Spleen (tissue), 11 donors: Measurements from ENCODE around the gene PP2D1. TPM values are rescaled to one million over a fixed set of nuclear protein-coding genes. Genes with fewer than 3 reads are reported as not detected.
A peak's percentile ranks its signal among the peaks of the same experiment; 100 is the strongest.

ENCODE experiments used
- DNase-seq: peaks from one replicate; pipeline ENCODE4 v3.0.0-alpha.2; 2020
- H3K27ac ChIP-seq, 8 donors: fragments of 200-600 bp; sonication (generic) in 7 of 8; 1 replicate in 4 of 8; 2 replicates in 4 of 8; pipeline versions ENCODE4 v1.5.0 to v1.8.0; 2016 to 2021; ENCODE audit warnings: inconsistent platforms in 4 of 8, mild to moderate bottlenecking in 4 of 8, moderate library complexity in 1 of 8
- H3K27me3 ChIP-seq, 7 donors: fragments of 200-600 bp; sonication (generic) in 6 of 7; replicated peaks in 1 of 7; 1 replicate in 4 of 7; 2 replicates in 3 of 7; pipeline versions ENCODE4 v1.5.0 to v1.8.0; 2016 to 2021; ENCODE audit warnings: inconsistent platforms in 3 of 7, mild to moderate bottlenecking in 1 of 7
- H3K36me3 ChIP-seq, 6 donors: fragments of 200-600 bp; sonication (generic) in 5 of 6; 1 replicate in 4 of 6; 2 replicates in 2 of 6; pipeline versions ENCODE4 v1.5.0 to v1.8.0; 2016 to 2021; ENCODE audit warnings: inconsistent platforms in 2 of 6
- H3K4me1 ChIP-seq, 6 donors: fragments of 200-600 bp; sonication (generic) in 5 of 6; 1 replicate in 3 of 6; 2 replicates in 3 of 6; pipeline versions ENCODE4 v1.5.0 to v1.8.0; 2016 to 2021; ENCODE audit warnings: inconsistent platforms in 3 of 6
- H3K4me3 ChIP-seq, 8 donors: fragments of 200-600 bp; sonication (generic) in 7 of 8; 1 replicate in 4 of 8; 2 replicates in 4 of 8; pipeline versions ENCODE4 v1.5.0 to v1.8.0; 2016 to 2021; ENCODE audit warnings: inconsistent platforms in 4 of 8, mild to moderate bottlenecking in 4 of 8, moderate library complexity in 2 of 8
- H3K9me3 ChIP-seq, 8 donors: fragments of 200-600 bp; sonication (generic) in 7 of 8; 1 replicate in 4 of 8; 2 replicates in 4 of 8; pipeline versions ENCODE4 v1.5.0 to v1.8.0; 2016 to 2021; ENCODE audit warnings: inconsistent platforms in 4 of 8
- POLR2A ChIP-seq, 3 donors: fragments of 450-650 bp; IDR thresholded peaks; one replicate each; pipeline ENCODE4 v1.5.1; 2017; ENCODE audit warnings: antibody characterized with exemption in 3 of 3, mild to moderate bottlenecking in 1 of 3
- POLR2AphosphoS5 ChIP-seq, 3 donors: sonication (generic); formaldehyde crosslinking; IDR thresholded peaks; one replicate each; pipeline ENCODE4 v1.5.1; 2017; ENCODE audit warnings: antibody characterized with exemption in 3 of 3
- WGBS, 5 donors: extraction: QIAGEN DNeasy Blood & Tissue Kit in 3 of 5; methylation state at CpG; one replicate each; pipeline versions ENCODE4 v1.1.5 to v1.1.7; 2013 to 2018; 5-methylcytosine and 5-hydroxymethylcytosine counted together
- intact Hi-C: fragments of 100-400 bp; cut with DNase I; formaldehyde crosslinking; loops from one replicate; pipeline ENCODE4 v1.15.0; 2023; ENCODE audit warnings: low total_unique reads
- polyA plus RNA-seq, 3 donors: library from polyadenylated mRNA; stranded (reverse); fragments of 200-250 nt; gene quantifications; one replicate each; pipeline ENCODE4 v1.2.1, GENCODE V29; 2013
- total RNA-seq, 7 donors: library from RNA; depleted of rRNA in 3 of 7; stranded (reverse); fragments of >200 nt in 3 of 7; fragmentation: NEBNext Ultra II Directional in 4 of 7; extraction: Animal tissue kit (Norgen Biotek cat#: 25700) in 4 of 7; gene quantifications; one replicate each; pipeline versions ENCODE4 v1.1.0 to v1.2.1, GENCODE V29; 2016 to 2021
- TF ChIP-seq, protein P1 (sequence below), 11 experiments: fragments of 200-600 bp in 7 of 11; fragments of 450-650 bp in 4 of 11; sonication (generic) in 4 of 11; IDR thresholded peaks in 8 of 11; conservative IDR thresholded peaks in 3 of 11; 1 replicate in 7 of 11; 2 replicates in 4 of 11; pipeline versions ENCODE4 v1.4.0 to v1.8.0; 2016 to 2021; ENCODE audit warnings: antibody characterized with exemption in 11 of 11, inconsistent platforms in 4 of 11, mild to moderate bottlenecking in 1 of 11
- donor health status: healthy with polysubstance abuse.
- donor health status: DM: no; HTN: no; CAD: no; lungs with moderate emphysema.
- donor health status: DM: no; HTN: no; CAD: no.
- donor health status: Bipolar disorder and iron deficiency.
- donor health status: healthy.
- donor health status: DM: no; HTN: no; CAD: no.
- donor health status: DM: yes; HTN: yes; CAD: no.

The PP2D1 gene
- total and polyA plus RNA-seq, 10 donors: not detected

DNA sequence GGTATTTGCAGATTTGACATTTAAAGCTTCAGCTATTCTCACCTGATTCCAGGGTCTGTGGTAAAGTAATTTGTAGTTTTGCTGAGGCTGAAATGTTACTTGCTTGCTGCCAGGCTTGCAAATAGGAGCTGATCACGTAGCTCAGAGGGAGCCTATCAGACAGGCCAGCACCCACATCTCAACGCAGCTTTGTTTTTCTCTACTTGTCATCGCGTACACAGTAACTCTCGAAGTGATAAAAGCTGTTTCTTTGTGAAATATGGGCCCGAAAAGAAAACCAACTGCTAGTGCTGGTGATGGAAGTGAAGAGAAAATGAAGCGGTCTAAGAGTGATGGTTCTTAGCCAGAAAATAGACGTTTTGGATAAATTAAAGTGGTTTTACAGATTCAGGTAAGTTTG is 41.7 kb downstream of the PP2D1 start:
- DNase-seq: no peak
- Histone ChIP-seq H3K4me1 (peaks cover 0 to 58% (median 22%) of the 10 kb centered on the region in 6 donors), H3K36me3 (peaks cover 0 to 66% (median 14%) of the 10 kb centered on the region in 6 donors), H3K4me3 (no peak overlapping the region), H3K27me3 (no peaks in the 10 kb centered on the region), H3K9me3 (no peaks in the 10 kb centered on the region), H3K27ac (no peak overlapping the region)
- 92 to 97% (median 95%) methylated on average over 8 of the region's 8 CpGs for WGBS, 5 donors
- intact Hi-C loops: no loop called here
- TF ChIP-seq, protein P1, sequence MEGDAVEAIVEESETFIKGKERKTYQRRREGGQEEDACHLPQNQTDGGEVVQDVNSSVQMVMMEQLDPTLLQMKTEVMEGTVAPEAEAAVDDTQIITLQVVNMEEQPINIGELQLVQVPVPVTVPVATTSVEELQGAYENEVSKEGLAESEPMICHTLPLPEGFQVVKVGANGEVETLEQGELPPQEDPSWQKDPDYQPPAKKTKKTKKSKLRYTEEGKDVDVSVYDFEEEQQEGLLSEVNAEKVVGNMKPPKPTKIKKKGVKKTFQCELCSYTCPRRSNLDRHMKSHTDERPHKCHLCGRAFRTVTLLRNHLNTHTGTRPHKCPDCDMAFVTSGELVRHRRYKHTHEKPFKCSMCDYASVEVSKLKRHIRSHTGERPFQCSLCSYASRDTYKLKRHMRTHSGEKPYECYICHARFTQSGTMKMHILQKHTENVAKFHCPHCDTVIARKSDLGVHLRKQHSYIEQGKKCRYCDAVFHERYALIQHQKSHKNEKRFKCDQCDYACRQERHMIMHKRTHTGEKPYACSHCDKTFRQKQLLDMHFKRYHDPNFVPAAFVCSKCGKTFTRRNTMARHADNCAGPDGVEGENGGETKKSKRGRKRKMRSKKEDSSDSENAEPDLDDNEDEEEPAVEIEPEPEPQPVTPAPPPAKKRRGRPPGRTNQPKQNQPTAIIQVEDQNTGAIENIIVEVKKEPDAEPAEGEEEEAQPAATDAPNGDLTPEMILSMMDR (IDR thresholded peaks at IDR 0.05 in 8 of 11, conservative IDR thresholded peaks at IDR 0.05 in 3 of 11): no peak
- TF ChIP-seq POLR2AphosphoS5 (IDR thresholded peaks at IDR 0.05): no peak
- TF ChIP-seq POLR2A (IDR thresholded peaks at IDR 0.05): no peak

DNA sequence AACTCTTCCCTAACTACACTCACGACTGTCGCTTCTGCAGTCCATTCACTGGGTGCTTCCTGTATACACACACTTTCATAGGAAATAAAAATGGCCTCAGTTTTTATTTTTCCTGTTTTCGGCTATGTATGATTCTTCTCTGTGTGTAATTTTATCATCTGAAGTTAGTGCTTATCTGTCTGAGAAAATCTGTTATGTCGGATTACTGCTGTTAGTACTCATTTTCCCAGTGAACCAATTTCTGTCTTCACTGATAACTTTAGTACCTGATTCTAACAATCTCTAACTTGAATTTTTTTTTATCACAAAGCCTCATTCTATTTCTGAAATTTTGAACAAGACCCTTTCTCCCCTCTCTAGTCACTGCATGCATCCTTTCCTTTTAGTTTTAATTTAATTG is 44.3 kb downstream of the PP2D1 start:
- TF ChIP-seq POLR2AphosphoS5 (IDR thresholded peaks at IDR 0.05) (no peak), POLR2A (IDR thresholded peaks at IDR 0.05) (no peak)
- TF ChIP-seq, protein P1 (IDR thresholded peaks at IDR 0.05 in 8 of 11, conservative IDR thresholded peaks at IDR 0.05 in 3 of 11): no peak
- no peak for DNase-seq
- intact Hi-C loops: loop anchor here (10.0 kb wide), 1 partner anchor 47 kb away; the partner anchor contains the start of gene PP2D1
- H3K27me3 ChIP-seq: no peaks in the 10 kb centered on the region
- H3K36me3 ChIP-seq: peaks cover 0 to 45% (median 0%) of the 10 kb centered on the region in 6 donors
- peaks cover 0 to 82% (median 28%) of the 10 kb centered on the region in 6 donors for H3K4me1 ChIP-seq
- no peak overlapping the region for H3K27ac ChIP-seq
- H3K4me3 ChIP-seq: no peak overlapping the region
- no peaks in the 10 kb centered on the region for H3K9me3 ChIP-seq
- 71 to 79% (median 77%) methylated on average over 4 of the region's 4 CpGs for WGBS, 5 donors

DNA sequence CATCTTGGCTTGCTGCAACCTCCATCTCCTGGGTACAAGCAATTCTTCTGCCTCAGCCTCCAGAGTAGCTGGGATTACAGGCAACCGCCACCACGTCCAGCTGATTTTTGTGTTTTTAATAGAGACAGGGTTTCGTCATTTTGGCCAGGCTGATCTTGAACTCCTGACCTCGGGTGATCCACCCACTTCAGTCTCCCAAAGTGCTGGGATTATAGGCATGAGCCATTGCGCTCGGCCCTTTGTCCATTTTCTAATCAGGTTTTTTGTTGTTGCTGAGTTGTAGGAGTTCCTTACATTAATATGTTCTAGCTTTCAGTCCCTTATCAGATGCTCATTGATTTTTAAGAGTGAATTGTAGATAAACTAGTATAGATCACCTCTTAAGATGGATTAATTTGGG is 44.9 kb downstream of the PP2D1 start:
- no peak for DNase-seq
- Histone ChIP-seq H3K36me3 (peaks cover 0 to 48% (median 0%) of the 10 kb centered on the region in 6 donors), H3K4me1 (peaks cover 0 to 83% (median 26%) of the 10 kb centered on the region in 6 donors), H3K27me3 (no peaks in the 10 kb centered on the region), H3K4me3 (no peak overlapping the region), H3K9me3 (no peaks in the 10 kb centered on the region), H3K27ac (peak overlapping the region in 1 of 8 donors; percentile 1)
- WGBS, 5 donors: 79 to 92% (median 88%) methylated on average over 6 of the region's 6 CpGs
- TF ChIP-seq, protein P1 (IDR thresholded peaks at IDR 0.05 in 8 of 11, conservative IDR thresholded peaks at IDR 0.05 in 3 of 11): no peak
- peak in 1 of 3 donors; percentile 27 for TF ChIP-seq POLR2AphosphoS5 (IDR thresholded peaks at IDR 0.05)
- no peak for TF ChIP-seq POLR2A (IDR thresholded peaks at IDR 0.05)
- intact Hi-C loops: loop anchor here (10.0 kb wide), 1 partner anchor 48 kb away; the partner anchor contains the start of gene PP2D1

DNA sequence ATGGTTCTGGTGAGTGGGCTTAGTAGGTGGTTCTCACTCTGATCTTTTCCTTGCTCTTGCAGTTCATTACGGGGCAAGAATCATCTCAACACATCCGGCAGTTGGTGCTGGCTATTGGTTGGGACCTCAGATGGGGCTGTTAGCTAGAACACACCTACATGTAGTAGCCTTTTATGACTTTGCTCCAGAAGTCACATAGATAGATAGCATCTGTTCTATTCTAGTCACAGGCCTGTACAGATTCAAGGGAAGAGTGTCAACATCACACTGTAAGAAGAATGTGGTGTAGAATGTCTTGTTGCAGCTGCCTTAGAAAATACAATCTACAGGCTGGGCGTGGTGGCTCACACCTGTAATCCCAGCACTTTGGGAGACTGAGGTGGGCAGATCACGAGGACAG is 50.1 kb downstream of the PP2D1 start:
- H3K4me3 ChIP-seq: no peak overlapping the region
- H3K36me3 ChIP-seq: peaks cover 0 to 64% (median 2%) of the 10 kb centered on the region in 6 donors
- no peak for DNase-seq
- TF ChIP-seq POLR2A (IDR thresholded peaks at IDR 0.05) (no peak), POLR2AphosphoS5 (IDR thresholded peaks at IDR 0.05) (no peak)
- TF ChIP-seq, protein P1 (IDR thresholded peaks at IDR 0.05 in 8 of 11, conservative IDR thresholded peaks at IDR 0.05 in 3 of 11): no peak
- no peaks in the 10 kb centered on the region for H3K9me3 ChIP-seq
- H3K4me1 ChIP-seq: peaks cover under 1 to 95% (median 26%) of the 10 kb centered on the region in 6 donors
- intact Hi-C loops: loop anchor here (10.0 kb wide), 1 partner anchor 53 kb away; the partner anchor contains the start of gene PP2D1
- WGBS, 5 donors: 92 to 99% (median 96%) methylated on average over 4 of the region's 4 CpGs
- H3K27ac ChIP-seq: no peak overlapping the region
- H3K27me3 ChIP-seq: no peaks in the 10 kb centered on the region
